DND-41 (cell line): ENCODE measurements around the gene ZFHX3.
A peak's percentile ranks its signal among the peaks of the same experiment; 100 is the strongest.

Source experiments
- ATAC-seq: fragments of 200-7000 bp; cut with Tn5 transposase; 3 replicates; pipeline ENCODE4 v1.9.1; 2021; ENCODE audit warnings: low read depth; ENCODE audit not compliant: insufficient read depth
- DNase-seq: peaks from one replicate; pipeline ENCODE4 v3.0.0-alpha.2; 2020
- H2AFZ ChIP-seq: 2 replicates; pipeline ENCODE4 v1.6.0; 2012; ENCODE audit warnings: low read depth, low read length
- H3K27ac ChIP-seq: 2 replicates; pipeline ENCODE4 v1.5.1; 2012; ENCODE audit warnings: low read length, inconsistent platforms
- H3K27me3 ChIP-seq: fragments of 200-600 bp; sonication (generic); 2 replicates; pipeline ENCODE4 v1.6.0; 2012; ENCODE audit warnings: low read length, mild to moderate bottlenecking, inconsistent platforms; ENCODE audit not compliant: insufficient read depth, poor library complexity
- H3K36me3 ChIP-seq: 2 replicates; pipeline ENCODE4 v1.5.1; 2012; ENCODE audit warnings: low read length, inconsistent platforms; ENCODE audit not compliant: insufficient read depth
- H3K4me1 ChIP-seq: 2 replicates; pipeline ENCODE4 v1.5.1; 2012; ENCODE audit warnings: mild to moderate bottlenecking, low read length; ENCODE audit not compliant: insufficient read depth
- H3K4me2 ChIP-seq: 2 replicates; pipeline ENCODE4 v1.6.0; 2012; ENCODE audit warnings: mild to moderate bottlenecking, moderate library complexity, low read length, inconsistent platforms; ENCODE audit not compliant: insufficient read depth
- H3K4me3 ChIP-seq, 2 experiments: fragments of 200-600 bp in 1 of 2; shearing (Covaris generic) in 1 of 2; 2 replicates each; pipeline ENCODE4 v1.5.1; 2012 to 2016; ENCODE audit warnings: inconsistent platforms in 2 of 2, low read length in 2 of 2, mild to moderate bottlenecking in 2 of 2, low read depth in 1 of 2, moderate library complexity in 1 of 2
- H3K79me2 ChIP-seq: 2 replicates; pipeline ENCODE4 v1.6.0; 2012; ENCODE audit warnings: low read length, inconsistent platforms; ENCODE audit not compliant: insufficient read depth
- H3K9ac ChIP-seq: 2 replicates; pipeline ENCODE4 v1.6.0; 2012; ENCODE audit warnings: low read depth, mild to moderate bottlenecking, inconsistent platforms, low read length, moderate library complexity
- H3K9me3 ChIP-seq: 2 replicates; pipeline ENCODE4 v1.5.1; 2012; ENCODE audit warnings: low read length, moderate library complexity, mild to moderate bottlenecking, inconsistent platforms; ENCODE audit not compliant: insufficient read depth, severe bottlenecking
- H4K20me1 ChIP-seq: 2 replicates; pipeline ENCODE4 v1.6.0; 2012; ENCODE audit warnings: low read length; ENCODE audit not compliant: insufficient read depth
- EZH2 ChIP-seq: IDR thresholded peaks from 3 replicates; pipeline ENCODE4 v1.6.1; 2012; ENCODE audit warnings: borderline replicate concordance, low read depth, mild to moderate bottlenecking, moderate library complexity, low read length, inconsistent platforms; ENCODE audit not compliant: severe bottlenecking
- TF ChIP-seq, protein P1 (sequence below): IDR thresholded peaks from 2 replicates; pipeline ENCODE4 v1.5.1; 2012; ENCODE audit warnings: borderline replicate concordance, low read length, moderate library complexity, mild to moderate bottlenecking; ENCODE audit not compliant: poor library complexity, severe bottlenecking; ENCODE audit errors: extremely low read depth

The ZFHX3 gene

DNA sequence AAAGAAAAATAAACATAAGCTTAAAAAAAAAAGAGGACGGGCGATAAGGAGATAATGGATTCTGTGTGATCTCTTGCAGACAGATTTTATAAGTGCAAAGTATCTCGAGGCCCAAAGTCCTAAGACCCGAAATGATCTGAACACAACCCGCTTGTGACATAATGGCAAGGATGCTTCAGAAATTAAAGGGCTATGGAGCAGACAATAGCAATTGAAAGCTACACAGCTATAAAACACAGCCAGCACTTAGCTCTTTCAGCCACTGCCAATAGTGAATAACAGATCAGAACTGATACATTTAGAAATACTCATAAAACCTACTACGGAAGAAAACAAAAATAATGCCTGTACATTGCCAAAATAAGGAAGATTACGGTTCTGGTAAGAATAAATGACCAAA lies 117.5 kb downstream of the ZFHX3 start:
- no peak overlapping the region for H3K27ac ChIP-seq
- H3K4me3 ChIP-seq = no peak overlapping the region
- no peak overlapping the region for H3K4me2 ChIP-seq
- no peak overlapping the region for H3K9ac ChIP-seq
- no peaks in the 10 kb centered on the region for H3K79me2 ChIP-seq
- H4K20me1 ChIP-seq = peaks cover 37% of the 10 kb centered on the region
- ATAC-seq = no peak
- no peaks in the 10 kb centered on the region for H3K27me3 ChIP-seq
- DNase-seq = no peak
- TF ChIP-seq EZH2 = no peak
- TF ChIP-seq, protein P1, sequence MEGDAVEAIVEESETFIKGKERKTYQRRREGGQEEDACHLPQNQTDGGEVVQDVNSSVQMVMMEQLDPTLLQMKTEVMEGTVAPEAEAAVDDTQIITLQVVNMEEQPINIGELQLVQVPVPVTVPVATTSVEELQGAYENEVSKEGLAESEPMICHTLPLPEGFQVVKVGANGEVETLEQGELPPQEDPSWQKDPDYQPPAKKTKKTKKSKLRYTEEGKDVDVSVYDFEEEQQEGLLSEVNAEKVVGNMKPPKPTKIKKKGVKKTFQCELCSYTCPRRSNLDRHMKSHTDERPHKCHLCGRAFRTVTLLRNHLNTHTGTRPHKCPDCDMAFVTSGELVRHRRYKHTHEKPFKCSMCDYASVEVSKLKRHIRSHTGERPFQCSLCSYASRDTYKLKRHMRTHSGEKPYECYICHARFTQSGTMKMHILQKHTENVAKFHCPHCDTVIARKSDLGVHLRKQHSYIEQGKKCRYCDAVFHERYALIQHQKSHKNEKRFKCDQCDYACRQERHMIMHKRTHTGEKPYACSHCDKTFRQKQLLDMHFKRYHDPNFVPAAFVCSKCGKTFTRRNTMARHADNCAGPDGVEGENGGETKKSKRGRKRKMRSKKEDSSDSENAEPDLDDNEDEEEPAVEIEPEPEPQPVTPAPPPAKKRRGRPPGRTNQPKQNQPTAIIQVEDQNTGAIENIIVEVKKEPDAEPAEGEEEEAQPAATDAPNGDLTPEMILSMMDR = no peak
- H3K9me3 ChIP-seq = no peaks in the 10 kb centered on the region
- no peak overlapping the region for H2AFZ ChIP-seq
- peaks cover 7% of the 10 kb centered on the region for H3K4me1 ChIP-seq
- no peaks in the 10 kb centered on the region for H3K36me3 ChIP-seq

DNA sequence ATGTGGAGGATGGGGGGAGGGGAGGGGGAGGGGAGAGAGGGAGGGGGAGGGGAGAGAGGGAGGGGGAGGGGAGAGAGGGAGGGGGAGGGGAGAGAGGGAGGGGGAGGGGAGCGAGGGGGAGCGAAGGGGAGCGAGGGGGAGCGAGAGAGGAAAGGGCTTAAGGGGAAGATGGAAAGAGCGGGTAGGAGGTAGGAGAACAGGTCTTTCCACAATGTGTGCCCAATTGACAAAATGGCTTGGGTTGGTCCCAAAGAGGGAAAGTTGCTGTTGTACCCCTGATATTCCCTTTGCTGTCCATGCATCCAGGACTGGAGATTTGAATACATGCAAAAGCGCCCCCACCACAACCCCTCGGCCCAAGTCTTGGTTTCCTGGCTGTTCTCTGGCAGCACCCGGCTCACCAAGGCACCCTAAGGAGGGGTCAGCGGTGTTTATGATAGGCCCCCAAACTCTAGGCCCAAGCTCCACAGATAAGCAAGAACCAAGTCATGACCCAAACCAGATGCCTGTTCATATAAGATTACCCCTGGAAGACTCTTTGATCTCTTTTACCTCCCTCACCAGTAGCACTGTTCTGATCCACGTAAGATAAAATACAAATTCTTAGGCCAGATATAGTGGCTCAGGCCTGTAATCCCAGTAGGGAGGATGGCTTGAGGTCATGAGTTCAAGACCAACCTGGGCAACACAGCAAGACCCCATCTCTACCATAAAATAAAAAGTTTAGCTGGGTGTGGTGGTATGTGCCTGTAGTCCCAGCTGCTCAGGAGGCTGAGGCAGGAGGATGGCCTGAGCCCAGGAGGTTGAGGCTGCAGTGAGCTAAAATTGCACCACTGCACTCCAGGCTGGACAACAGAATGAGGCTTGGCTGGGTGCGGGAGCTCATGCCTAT lies 119.6 kb downstream of the ZFHX3 start:
- no peak for DNase-seq
- H3K9me3 ChIP-seq = no peaks in the 10 kb centered on the region
- H2AFZ ChIP-seq = no peak overlapping the region
- H3K36me3 ChIP-seq = no peaks in the 10 kb centered on the region
- H4K20me1 ChIP-seq = peaks cover 40% of the 10 kb centered on the region
- no peak overlapping the region for H3K9ac ChIP-seq
- no peak overlapping the region for H3K27ac ChIP-seq
- H3K27me3 ChIP-seq = no peaks in the 10 kb centered on the region
- H3K4me2 ChIP-seq = no peak overlapping the region
- TF ChIP-seq, protein P1 = no peak
- TF ChIP-seq EZH2 = no peak
- no peaks in the 10 kb centered on the region for H3K79me2 ChIP-seq
- H3K4me3 ChIP-seq = no peak overlapping the region
- no peak for ATAC-seq
- H3K4me1 ChIP-seq = peaks cover 7% of the 10 kb centered on the region

- peak; percentile 74 for DNase-seq
- peaks cover 38% of the 10 kb centered on the region for H4K20me1 ChIP-seq
- ATAC-seq = peak; percentile 99
- H3K36me3 ChIP-seq = no peaks in the 10 kb centered on the region
- H3K9me3 ChIP-seq = no peaks in the 10 kb centered on the region
- H3K4me3 ChIP-seq = no peak overlapping the region
- no peaks in the 10 kb centered on the region for H3K79me2 ChIP-seq
- peaks cover 11% of the 10 kb centered on the region for H3K4me1 ChIP-seq
- H3K27ac ChIP-seq = no peak overlapping the region
- no peak overlapping the region for H3K9ac ChIP-seq
- peak overlapping the region; percentile 3; the same call in 1 of the 2 replicates for H3K4me2 ChIP-seq
- H3K27me3 ChIP-seq = no peaks in the 10 kb centered on the region
- no peak for TF ChIP-seq EZH2
- TF ChIP-seq, protein P1 = peak; percentile 14
- no peak overlapping the region for H2AFZ ChIP-seq
Observed at GRCh38 chr16:72927199-72928089, 120.5 kb downstream of the ZFHX3 start.
